Stimulated activated naive CD8-positive, alpha-beta T cell treated with anti-CD3 and anti-CD28 coated beads, Interleukin-15, Interleukin-2, amounts not matched to agents 100 ng/mL and 50 ng/mL, for 24 hours (primary cell): Measurements from ENCODE around the gene OMG.
"Not testable (repeated sequence)": the region's sequence is repeated elsewhere in the genome, so short reads cannot be mapped to it uniquely, and the experiment has no call there.

ENCODE experiments used
- H3K27ac Mint-ChIP-seq: one replicate; pipeline ENCODE4 v1.8.0; 2021; ENCODE audit warnings: mild to moderate bottlenecking, mixed read lengths
- H3K27me3 Mint-ChIP-seq: one replicate; pipeline ENCODE4 v1.8.0; 2021; ENCODE audit warnings: mixed read lengths
- H3K36me3 Mint-ChIP-seq: one replicate; pipeline ENCODE4 v1.8.0; 2021; ENCODE audit warnings: low read depth, mixed read lengths
- H3K4me1 Mint-ChIP-seq: one replicate; pipeline ENCODE4 v1.8.0; 2021; ENCODE audit warnings: low read depth, mixed read lengths
- H3K4me3 Mint-ChIP-seq: one replicate; pipeline ENCODE4 v1.8.0; 2021; ENCODE audit warnings: mild to moderate bottlenecking, mixed read lengths
- H3K9me3 Mint-ChIP-seq: one replicate; pipeline ENCODE4 v1.8.0; 2021; ENCODE audit warnings: mixed read lengths

OMG gene

GRCh38 chr17:31289790-31290189 is 7.2 kb downstream of the OMG start:
- no peaks in the 10 kb centered on the region for H3K9me3 Mint-ChIP-seq
- no peak overlapping the region for H3K27ac Mint-ChIP-seq
- peaks cover 30% of the 10 kb centered on the region for H3K36me3 Mint-ChIP-seq
- H3K27me3 Mint-ChIP-seq, result no peaks in the 10 kb centered on the region
- peaks cover 21% of the 10 kb centered on the region for H3K4me1 Mint-ChIP-seq
- H3K4me3 Mint-ChIP-seq, result no peak overlapping the region

- H3K36me3 Mint-ChIP-seq, result peaks cover 25% of the 10 kb centered on the region
- H3K4me1 Mint-ChIP-seq, result peaks cover 21% of the 10 kb centered on the region
- H3K4me3 Mint-ChIP-seq, H3K27ac Mint-ChIP-seq, H3K27me3 Mint-ChIP-seq, H3K9me3 Mint-ChIP-seq: not testable (repeated sequence)
Measured at GRCh38 chr17:31287932-31288331, 9.1 kb downstream of the OMG start.

- H3K27me3 Mint-ChIP-seq, result no peaks in the 10 kb centered on the region
- peaks cover 21% of the 10 kb centered on the region for H3K4me1 Mint-ChIP-seq
- H3K4me3 Mint-ChIP-seq, result no peak overlapping the region
- H3K9me3 Mint-ChIP-seq, result no peaks in the 10 kb centered on the region
- no peak overlapping the region for H3K27ac Mint-ChIP-seq
- H3K36me3 Mint-ChIP-seq, result peaks cover 29% of the 10 kb centered on the region
Measured at GRCh38 chr17:31286587-31286986, 10.5 kb downstream of the OMG start.

GRCh38 chr17:31283841-31284240 is 13.2 kb downstream of the OMG start:
- H3K4me3 Mint-ChIP-seq, result no peak overlapping the region
- H3K36me3 Mint-ChIP-seq, result peaks cover 34% of the 10 kb centered on the region
- no peaks in the 10 kb centered on the region for H3K27me3 Mint-ChIP-seq
- H3K4me1 Mint-ChIP-seq, result peaks cover 9% of the 10 kb centered on the region
- no peak overlapping the region for H3K27ac Mint-ChIP-seq
- H3K9me3 Mint-ChIP-seq, result no peaks in the 10 kb centered on the region

- Mint-ChIP-seq H3K27ac (no peak overlapping the region), H3K4me3 (no peak overlapping the region), H3K4me1 (no peaks in the 10 kb centered on the region), H3K27me3 (no peaks in the 10 kb centered on the region), H3K36me3 (peaks cover 39% of the 10 kb centered on the region), H3K9me3 (no peaks in the 10 kb centered on the region)
Measured at GRCh38 chr17:31281061-31281460, 16.0 kb downstream of the OMG start.

GRCh38 chr17:31279401-31279800 is 17.6 kb downstream of the OMG start:
- no peaks in the 10 kb centered on the region for H3K4me1 Mint-ChIP-seq
- H3K9me3 Mint-ChIP-seq, result no peaks in the 10 kb centered on the region
- no peaks in the 10 kb centered on the region for H3K27me3 Mint-ChIP-seq
- H3K36me3 Mint-ChIP-seq, result peaks cover 39% of the 10 kb centered on the region
- no peak overlapping the region for H3K4me3 Mint-ChIP-seq
- no peak overlapping the region for H3K27ac Mint-ChIP-seq

GRCh38 chr17:31275116-31275515 is 21.9 kb downstream of the OMG start:
- no peaks in the 10 kb centered on the region for H3K9me3 Mint-ChIP-seq
- H3K4me3 Mint-ChIP-seq, result no peak overlapping the region
- H3K27me3 Mint-ChIP-seq, result no peaks in the 10 kb centered on the region
- H3K36me3 Mint-ChIP-seq, result peaks cover 39% of the 10 kb centered on the region
- H3K4me1 Mint-ChIP-seq, result no peaks in the 10 kb centered on the region
- H3K27ac Mint-ChIP-seq, result no peak overlapping the region

- Mint-ChIP-seq H3K27me3 (no peaks in the 10 kb centered on the region), H3K36me3 (peaks cover 35% of the 10 kb centered on the region), H3K9me3 (no peaks in the 10 kb centered on the region), H3K4me1 (no peaks in the 10 kb centered on the region), H3K27ac (no peak overlapping the region), H3K4me3 (no peak overlapping the region)
Measured at GRCh38 chr17:31274252-31274651, 22.8 kb downstream of the OMG start.

GRCh38 chr17:31273516-31273915 is 23.5 kb downstream of the OMG start:
- Mint-ChIP-seq H3K4me1 (no peaks in the 10 kb centered on the region), H3K4me3 (no peak overlapping the region), H3K27me3 (no peaks in the 10 kb centered on the region), H3K27ac (no peak overlapping the region), H3K9me3 (no peaks in the 10 kb centered on the region), H3K36me3 (peaks cover 39% of the 10 kb centered on the region)

- H3K9me3 Mint-ChIP-seq, result no peaks in the 10 kb centered on the region
- H3K4me3 Mint-ChIP-seq, result no peak overlapping the region
- H3K27ac Mint-ChIP-seq, result no peak overlapping the region
- no peaks in the 10 kb centered on the region for H3K27me3 Mint-ChIP-seq
- peaks cover 38% of the 10 kb centered on the region for H3K36me3 Mint-ChIP-seq
- no peaks in the 10 kb centered on the region for H3K4me1 Mint-ChIP-seq
Measured at GRCh38 chr17:31272803-31273202, 24.2 kb downstream of the OMG start.

GRCh38 chr17:31272236-31272635 is 24.8 kb downstream of the OMG start:
- Mint-ChIP-seq H3K9me3 (no peaks in the 10 kb centered on the region), H3K4me1 (no peaks in the 10 kb centered on the region), H3K27ac (no peak overlapping the region), H3K36me3 (peaks cover 38% of the 10 kb centered on the region), H3K4me3 (no peak overlapping the region), H3K27me3 (no peaks in the 10 kb centered on the region)

GRCh38 chr17:31269578-31269983 is 27.5 kb downstream of the OMG start:
- H3K4me1 Mint-ChIP-seq, result peaks cover 3% of the 10 kb centered on the region
- H3K4me3 Mint-ChIP-seq, result no peak overlapping the region
- no peak overlapping the region for H3K27ac Mint-ChIP-seq
- no peaks in the 10 kb centered on the region for H3K27me3 Mint-ChIP-seq
- H3K36me3 Mint-ChIP-seq, result peaks cover 40% of the 10 kb centered on the region
- H3K9me3 Mint-ChIP-seq, result no peaks in the 10 kb centered on the region

GRCh38 chr17:31269036-31269577 is 27.9 kb downstream of the OMG start:
- no peak overlapping the region for H3K4me3 Mint-ChIP-seq
- H3K36me3 Mint-ChIP-seq, result peaks cover 40% of the 10 kb centered on the region
- H3K4me1 Mint-ChIP-seq, result peaks cover 3% of the 10 kb centered on the region
- no peak overlapping the region for H3K27ac Mint-ChIP-seq
- H3K27me3 Mint-ChIP-seq, result no peaks in the 10 kb centered on the region
- H3K9me3 Mint-ChIP-seq, result no peaks in the 10 kb centered on the region

GRCh38 chr17:31266042-31266441 is 31.0 kb downstream of the OMG start:
- peaks cover 3% of the 10 kb centered on the region for H3K4me1 Mint-ChIP-seq
- peaks cover 34% of the 10 kb centered on the region for H3K36me3 Mint-ChIP-seq
- no peak overlapping the region for H3K27ac Mint-ChIP-seq
- no peaks in the 10 kb centered on the region for H3K9me3 Mint-ChIP-seq
- H3K4me3 Mint-ChIP-seq, result no peak overlapping the region
- H3K27me3 Mint-ChIP-seq, result no peaks in the 10 kb centered on the region

GRCh38 chr17:31262923-31263322 is 34.1 kb downstream of the OMG start:
- H3K9me3 Mint-ChIP-seq, H3K27me3 Mint-ChIP-seq, H3K4me3 Mint-ChIP-seq, H3K27ac Mint-ChIP-seq, H3K4me1 Mint-ChIP-seq: not testable (repeated sequence)
- peaks cover 34% of the 10 kb centered on the region for H3K36me3 Mint-ChIP-seq

- H3K27me3 Mint-ChIP-seq, result no peaks in the 10 kb centered on the region
- H3K9me3 Mint-ChIP-seq, result no peaks in the 10 kb centered on the region
- peaks cover 3% of the 10 kb centered on the region for H3K4me1 Mint-ChIP-seq
- no peak overlapping the region for H3K27ac Mint-ChIP-seq
- H3K4me3 Mint-ChIP-seq, result no peak overlapping the region
- peaks cover 26% of the 10 kb centered on the region for H3K36me3 Mint-ChIP-seq
Measured at GRCh38 chr17:31261601-31262000, 35.4 kb downstream of the OMG start.
